Astrocyte (in vitro differentiated cells and primary cell): ENCODE data around the gene KDM5B. TPM values are rescaled to one million over a fixed set of nuclear protein-coding genes. Genes with fewer than 3 reads are reported as not detected.

Source experiments
- DNase-seq: peaks from one replicate; pipeline ENCODE4 v3.0.0-alpha.2; 2010; ENCODE audit warnings: low read depth
- FAIRE-seq: peaks from 2 replicates; lab custom pipeline; 2011; peaks lifted over from hg19 to GRCh38; lab: Jason Lieb, UNC
- H2AFZ ChIP-seq: 2 replicates; pipeline ENCODE4 v1.6.0; 2012; ENCODE audit warnings: low read depth, low read length, inconsistent platforms
- H3K27ac ChIP-seq: 2 replicates; pipeline ENCODE4 v1.5.1; 2011; ENCODE audit warnings: low read depth, low read length, inconsistent platforms
- H3K27me3 ChIP-seq: 2 replicates; pipeline ENCODE4 v1.6.0; 2011; ENCODE audit warnings: low read length, inconsistent platforms; ENCODE audit not compliant: insufficient read depth
- H3K36me3 ChIP-seq: 2 replicates; pipeline ENCODE4 v1.5.1; 2011; ENCODE audit warnings: low read length, inconsistent platforms; ENCODE audit not compliant: insufficient read depth
- H3K4me1 ChIP-seq: 2 replicates; pipeline ENCODE4 v1.5.1; 2011; ENCODE audit warnings: low read length, inconsistent platforms; ENCODE audit not compliant: insufficient read depth
- H3K4me2 ChIP-seq: 2 replicates; pipeline ENCODE4 v1.6.0; 2012; ENCODE audit warnings: low read length, inconsistent platforms
- H3K4me3 ChIP-seq: 2 replicates; pipeline ENCODE4 v1.5.1; 2011; ENCODE audit warnings: low read depth, mild to moderate bottlenecking, low read length, inconsistent platforms; ENCODE audit not compliant: insufficient read depth
- H3K79me2 ChIP-seq: 2 replicates; pipeline ENCODE4 v1.6.0; 2012; ENCODE audit warnings: mild to moderate bottlenecking, low read length, inconsistent platforms; ENCODE audit not compliant: insufficient read depth
- H3K9ac ChIP-seq: 2 replicates; pipeline ENCODE4 v1.6.0; 2012; ENCODE audit warnings: mild to moderate bottlenecking, low read length, inconsistent platforms
- H3K9me3 ChIP-seq: 2 replicates; pipeline ENCODE4 v1.5.1; 2012; ENCODE audit warnings: low read depth, mild to moderate bottlenecking, low read length, inconsistent platforms; ENCODE audit not compliant: insufficient read depth
- H4K20me1 ChIP-seq: 2 replicates; pipeline ENCODE4 v1.6.0; 2012; ENCODE audit warnings: low read length, inconsistent platforms; ENCODE audit not compliant: insufficient read depth
- H3K27ac Mint-ChIP-seq: one replicate; pipeline ENCODE4 v1.8.0; 2021; ENCODE audit warnings: mild to moderate bottlenecking, mixed read lengths; ENCODE audit not compliant: unreplicated experiment
- H3K27me3 Mint-ChIP-seq: one replicate; pipeline ENCODE4 v1.8.0; 2021; ENCODE audit warnings: low read depth, mixed read lengths; ENCODE audit not compliant: unreplicated experiment
- H3K36me3 Mint-ChIP-seq: one replicate; pipeline ENCODE4 v1.8.0; 2021; ENCODE audit warnings: low read depth, mixed read lengths; ENCODE audit not compliant: unreplicated experiment
- H3K4me1 Mint-ChIP-seq: one replicate; pipeline ENCODE4 v1.8.0; 2021; ENCODE audit warnings: low read depth, mixed read lengths; ENCODE audit not compliant: unreplicated experiment
- H3K4me3 Mint-ChIP-seq: one replicate; pipeline ENCODE4 v1.8.0; 2021; ENCODE audit warnings: mild to moderate bottlenecking, moderate library complexity, mixed read lengths; ENCODE audit not compliant: unreplicated experiment
- H3K9me3 Mint-ChIP-seq: one replicate; pipeline ENCODE4 v1.8.0; 2021; ENCODE audit warnings: mild to moderate bottlenecking, mixed read lengths; ENCODE audit not compliant: unreplicated experiment
- CTCF ChIP-seq: IDR thresholded peaks from 2 replicates; pipeline ENCODE4 v1.5.1; 2011; ENCODE audit warnings: low read depth, mild to moderate bottlenecking, inconsistent platforms, low read length, moderate library complexity; ENCODE audit not compliant: insufficient read depth
- EZH2 ChIP-seq: IDR thresholded peaks from 2 replicates; pipeline ENCODE4 v1.6.1; 2012; ENCODE audit warnings: mild to moderate bottlenecking, low read length, inconsistent platforms; ENCODE audit not compliant: insufficient read depth
- total RNA-seq: library from RNA; stranded (reverse); gene quantifications from 2 replicates; pipeline ENCODE4 v1.2.1, GENCODE V29; 2021

KDM5B gene
- total RNA-seq, 1 donor from 2014 or later: 182 TPM

GRCh38 chr1:202811296-202812175 lies 3.3 kb upstream of the KDM5B start:
- no peak for TF ChIP-seq EZH2
- no peak for TF ChIP-seq CTCF
- Histone ChIP-seq H4K20me1 (peaks cover 6% of the 10 kb centered on the region), H3K79me2 (peaks cover 29% of the 10 kb centered on the region), H3K27ac (peak overlapping the region; percentile 90), H3K9me3 (no peaks in the 10 kb centered on the region), H3K4me1 (peaks cover 17% of the 10 kb centered on the region), H3K27me3 (no peaks in the 10 kb centered on the region), H3K36me3 (no peaks in the 10 kb centered on the region), H3K4me2 (peak overlapping the region; percentile 100), H3K4me3 (peak overlapping the region; percentile 96), H2AFZ (peak overlapping the region; percentile 81), H3K9ac (peak overlapping the region; percentile 96)
- Mint-ChIP-seq H3K9me3 (no peaks in the 10 kb centered on the region), H3K4me3 (peak overlapping the region; percentile 90), H3K27me3 (peaks cover under 1% of the 10 kb centered on the region), H3K27ac (peak overlapping the region; percentile 96), H3K4me1 (peaks cover 12% of the 10 kb centered on the region), H3K36me3 (no peaks in the 10 kb centered on the region)
- DNase-seq (no peak), FAIRE-seq (no peak)

- no peaks in the 10 kb centered on the region for H3K27me3 ChIP-seq
- peaks cover 14% of the 10 kb centered on the region for H4K20me1 ChIP-seq
- Mint-ChIP-seq H3K9me3 (no peaks in the 10 kb centered on the region), H3K27me3 (no peaks in the 10 kb centered on the region), H3K27ac (peak within 1 kb of the TSS; percentile 99), H3K36me3 (no peaks in the 10 kb centered on the region), H3K4me1 (peaks cover 12% of the 10 kb centered on the region), H3K4me3 (peak within 1 kb of the TSS; percentile 90)
- peak within 1 kb of the TSS; percentile 81 for H2AFZ ChIP-seq
- no peaks in the 10 kb centered on the region for H3K9me3 ChIP-seq
- peak within 1 kb of the TSS; percentile 90 for H3K27ac ChIP-seq
- no peak for FAIRE-seq
- H3K9ac ChIP-seq: peak within 1 kb of the TSS; percentile 96
- peak within 1 kb of the TSS; percentile 100 for H3K4me2 ChIP-seq
- H3K36me3 ChIP-seq: no peaks in the 10 kb centered on the region
- peak within 1 kb of the TSS; percentile 96 for H3K4me3 ChIP-seq
- TF ChIP-seq EZH2: no peak
- no peak for TF ChIP-seq CTCF
- H3K4me1 ChIP-seq: peaks cover 21% of the 10 kb centered on the region
- peaks cover 37% of the 10 kb centered on the region for H3K79me2 ChIP-seq
- peak; percentile 95 for DNase-seq
Observed at GRCh38 chr1:202810615-202811295, 2.5 kb upstream of the KDM5B start, which contains the start of gene PCAT6. Gene PCAT6 (plus strand): TSS chr1:202810954.
